SU-DHL-6 (cell line): ENCODE results near the gene DGKB.

Source experiments
- CTCF ChIP-seq: fragments of 200-600 bp; sonication (generic); IDR thresholded peaks from one replicate; pipeline ENCODE4 v1.5.1; 2017; ENCODE audit warnings: antibody characterized with exemption, mild to moderate bottlenecking, low read length, moderate library complexity; ENCODE audit not compliant: insufficient read depth, poor library complexity, severe bottlenecking
- EZH2phosphoT487 ChIP-seq: fragments of 200-600 bp; sonication (generic), shearing (Covaris generic); conservative IDR thresholded peaks from 2 replicates; pipeline ENCODE4 v1.6.1; 2018; ENCODE audit warnings: mild to moderate bottlenecking, antibody characterized with exemption, low read length, moderate library complexity, mixed read lengths

- TF ChIP-seq CTCF (no peak), EZH2phosphoT487 (no peak)
These were observed 696.4 kb downstream of the DGKB start for GRCh38 chr7:14206121-14206520.
